PC-9 (cell line): ENCODE data around the gene GRPEL2.
"Not testable (repeated sequence)": the region's sequence is repeated elsewhere in the genome, so short reads cannot be mapped to it uniquely, and the experiment has no call there.

Experiments used
- CTCF ChIP-seq: fragments of 200-600 bp; sonication (generic); conservative IDR thresholded peaks from 2 replicates; pipeline ENCODE4 v1.6.1; 2017; ENCODE audit warnings: mixed run types, antibody characterized with exemption, mild to moderate bottlenecking, moderate library complexity
- EZH2 ChIP-seq: fragments of 200-600 bp; sonication (generic); IDR thresholded peaks from 2 replicates; pipeline ENCODE4 v1.8.0; 2017; ENCODE audit warnings: antibody characterized with exemption, low read depth

- not testable (repeated sequence) for TF ChIP-seq CTCF, EZH2
These were observed 49.7 kb downstream of the GRPEL2 start for GRCh38 chr5:149394996-149395395.
